Aorta (tissue), 5 donors: Measurements from ENCODE around the gene STXBP5. TPM values are rescaled to one million over a fixed set of nuclear protein-coding genes. Genes with fewer than 3 reads are reported as not detected.
A peak's percentile ranks its signal among the peaks of the same experiment; 100 is the strongest.

Experiments
- ATAC-seq: fragments of 200-7000 bp; cut with Tn5 transposase; one replicate; pipeline ENCODE4 v1.9.1; 2022; ENCODE audit warnings: moderate library complexity; ENCODE audit not compliant: low FRiP score
- DNase-seq, 2 donors: peaks; one replicate each; pipeline ENCODE4 v3.0.0-alpha.2; 2020
- H3K27ac ChIP-seq, 2 donors: one replicate each; pipeline ENCODE4 v1.5.1; 2013; ENCODE audit warnings: low read length in 2 of 2, mild to moderate bottlenecking in 2 of 2, moderate library complexity in 2 of 2, control low read depth in 1 of 2, inconsistent platforms in 1 of 2, low read depth in 1 of 2
- H3K27me3 ChIP-seq, 2 donors: one replicate each; pipeline ENCODE4 v1.6.1; 2013; ENCODE audit warnings: control low read depth in 1 of 2, low read length in 1 of 2, mild to moderate bottlenecking in 1 of 2, moderate library complexity in 1 of 2; ENCODE audit not compliant: insufficient read depth in 2 of 2, control insufficient read depth in 1 of 2
- H3K36me3 ChIP-seq, 2 donors: one replicate each; pipeline ENCODE4 v1.6.1; 2013; ENCODE audit warnings: control low read depth in 1 of 2, low read length in 1 of 2, mild to moderate bottlenecking in 1 of 2; ENCODE audit not compliant: insufficient read depth in 2 of 2, control insufficient read depth in 1 of 2
- H3K4me1 ChIP-seq, 2 donors: one replicate each; pipeline ENCODE4 v1.6.1; 2013; ENCODE audit warnings: low read length in 2 of 2, control low read depth in 1 of 2, mild to moderate bottlenecking in 1 of 2, moderate library complexity in 1 of 2; ENCODE audit not compliant: insufficient read depth in 2 of 2, control insufficient read depth in 1 of 2
- H3K4me3 ChIP-seq, 2 donors: one replicate each; pipeline ENCODE4 v1.5.1; 2013; ENCODE audit warnings: low read length in 2 of 2, control low read depth in 1 of 2, mild to moderate bottlenecking in 1 of 2
- H3K9me3 ChIP-seq: one replicate; pipeline ENCODE4 v1.6.1; 2013; ENCODE audit warnings: mild to moderate bottlenecking, low read length; ENCODE audit not compliant: control insufficient read depth
- WGBS, 2 donors: extraction: QIAGEN DNeasy Blood & Tissue Kit; methylation state at CpG; one replicate each; pipeline ENCODE4 v1.1.7; 2013; 5-methylcytosine and 5-hydroxymethylcytosine counted together
- intact Hi-C, 2 donors: fragments of 100-400 bp; cut with DNase I; formaldehyde crosslinking; loops; one replicate each; pipeline versions ENCODE4 v1.14.2 to v1.15.0; 2022
- polyA plus RNA-seq, 2 donors: library from polyadenylated mRNA; stranded (reverse); fragments of 200-250 nt; gene quantifications; one replicate each; pipeline ENCODE4 v1.2.3, GENCODE V29; 2013
- total RNA-seq, 2 donors: library from RNA; stranded (reverse); fragmentation: NEBNext Ultra II Directional; extraction: Animal tissue kit (Norgen Biotek cat#: 25700); gene quantifications; one replicate each; pipeline ENCODE4 v1.2.1, GENCODE V29; 2021
- donor health status: healthy with polysubstance abuse.
- donor health status: Bipolar disorder and iron deficiency.
- donor health status: DM: no; HTN: no; CAD: no.
- donor health status: DM: no; HTN: no; CAD: no.
- donor health status: DM: yes; HTN: yes; CAD: no.

Gene STXBP5
- total and polyA plus RNA-seq, 4 donors, result 7.1 to 28.9 (median 19.9) TPM

DNA sequence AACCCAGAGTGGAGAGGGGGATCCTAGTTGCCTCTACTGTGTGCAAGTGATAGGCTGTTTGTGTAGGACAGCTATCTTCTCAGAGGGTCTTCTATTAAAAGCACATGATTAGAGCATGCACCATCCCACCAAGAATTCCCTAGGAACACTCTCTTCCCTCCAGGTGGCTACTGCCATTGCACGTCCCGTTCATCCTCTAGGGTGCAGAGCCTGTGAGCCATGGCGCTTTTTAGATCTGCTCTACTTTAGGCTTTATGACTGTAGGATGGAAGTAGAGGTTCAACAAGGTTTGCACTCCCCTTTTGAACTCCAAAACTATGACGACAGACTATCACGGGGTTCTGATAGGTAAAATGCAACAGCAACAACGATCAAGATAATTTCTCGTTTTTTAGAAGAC lies 213.7 kb downstream of the STXBP5 start:
- WGBS, 2 donors, result 85 to 89% methylated on average over 7 of the region's 7 CpGs
- no peaks in the 10 kb centered on the region for H3K9me3 ChIP-seq
- no peaks in the 10 kb centered on the region for H3K27me3 ChIP-seq
- H3K27ac ChIP-seq, result no peak overlapping the region
- DNase-seq (no peak), ATAC-seq (no peak)
- intact Hi-C loops, result no loop called here
- no peaks in the 10 kb centered on the region for H3K36me3 ChIP-seq
- no peak overlapping the region for H3K4me3 ChIP-seq
- H3K4me1 ChIP-seq, result no peaks in the 10 kb centered on the region

DNA sequence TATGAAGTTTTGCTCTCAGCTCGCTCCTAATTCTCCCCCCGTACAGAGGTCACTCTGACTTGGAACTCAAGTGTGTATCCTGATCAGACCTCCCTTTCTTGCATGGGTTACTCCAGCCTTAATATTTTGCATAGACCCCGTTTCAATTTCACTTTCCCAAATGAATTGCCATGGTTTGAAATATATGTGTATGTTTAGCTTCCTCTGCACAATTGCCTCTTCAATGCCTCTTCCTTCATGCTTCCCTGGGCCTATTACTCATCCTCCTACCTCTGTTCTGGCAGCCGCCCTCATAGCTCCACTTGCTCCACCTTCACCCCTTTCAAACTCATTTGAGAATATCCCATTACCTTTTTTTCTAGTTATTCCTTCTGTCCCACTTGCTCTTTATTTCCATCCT lies 214.3 kb downstream of the STXBP5 start:
- Histone ChIP-seq H3K27ac (no peak overlapping the region), H3K4me3 (no peak overlapping the region), H3K9me3 (no peaks in the 10 kb centered on the region), H3K27me3 (no peaks in the 10 kb centered on the region), H3K36me3 (no peaks in the 10 kb centered on the region), H3K4me1 (no peaks in the 10 kb centered on the region)
- intact Hi-C loops, result no loop called here
- ATAC-seq, result no peak
- 78 to 84% methylated on average over 4 of the region's 4 CpGs for WGBS, 2 donors
- no peak for DNase-seq

- DNase-seq (no peak), ATAC-seq (no peak)
- H3K4me1 ChIP-seq, result no peaks in the 10 kb centered on the region
- intact Hi-C loops, result no loop called here
- H3K9me3 ChIP-seq, result no peaks in the 10 kb centered on the region
- no peaks in the 10 kb centered on the region for H3K27me3 ChIP-seq
- no peaks in the 10 kb centered on the region for H3K36me3 ChIP-seq
- no peak overlapping the region for H3K27ac ChIP-seq
- H3K4me3 ChIP-seq, result no peak overlapping the region
Observed at GRCh38 chr6:147421903-147422302, 217.7 kb downstream of the STXBP5 start.

DNA sequence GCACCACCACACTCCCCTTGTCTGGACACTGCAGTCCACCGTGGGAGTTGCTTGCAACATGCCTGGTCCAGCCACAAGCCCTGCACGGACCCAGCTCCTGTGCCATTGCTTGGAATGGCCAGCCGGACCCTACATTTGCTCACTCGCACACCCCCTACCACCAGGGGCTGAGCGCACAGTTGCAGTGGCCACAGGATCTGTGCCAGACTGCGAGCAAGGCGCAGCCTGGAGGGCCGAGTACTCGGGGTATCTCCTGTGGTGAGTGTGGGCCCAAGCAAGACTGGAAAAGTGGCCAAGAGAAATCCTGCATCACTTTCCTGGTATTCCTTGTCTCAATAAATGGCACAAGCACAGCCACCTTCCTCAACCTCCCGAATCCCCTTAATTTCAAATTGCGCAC lies 218.9 kb downstream of the STXBP5 start:
- ATAC-seq (peak; percentile 50), DNase-seq (no peak)
- Histone ChIP-seq H3K27me3 (no peaks in the 10 kb centered on the region), H3K27ac (no peak overlapping the region), H3K9me3 (no peaks in the 10 kb centered on the region), H3K4me3 (no peak overlapping the region), H3K4me1 (no peaks in the 10 kb centered on the region), H3K36me3 (no peaks in the 10 kb centered on the region)
- intact Hi-C loops, result no loop called here
- 95% methylated on average over 11 of the region's 11 CpGs for WGBS, 2 donors

- no peaks in the 10 kb centered on the region for H3K4me1 ChIP-seq
- no peaks in the 10 kb centered on the region for H3K27me3 ChIP-seq
- 49 to 62% methylated on average over 3 of the region's 3 CpGs for WGBS, 2 donors
- no peak for DNase-seq
- no peak for ATAC-seq
- H3K4me3 ChIP-seq, result no peak overlapping the region
- intact Hi-C loops, result no loop called here
- H3K9me3 ChIP-seq, result no peaks in the 10 kb centered on the region
- no peaks in the 10 kb centered on the region for H3K36me3 ChIP-seq
- H3K27ac ChIP-seq, result no peak overlapping the region
Observed at GRCh38 chr6:147429794-147430193, 225.6 kb downstream of the STXBP5 start.

- ATAC-seq, result no peak
- intact Hi-C loops, result no loop called here
Observed at GRCh38 chr6:147430811-147431210, 226.6 kb downstream of the STXBP5 start.

DNA sequence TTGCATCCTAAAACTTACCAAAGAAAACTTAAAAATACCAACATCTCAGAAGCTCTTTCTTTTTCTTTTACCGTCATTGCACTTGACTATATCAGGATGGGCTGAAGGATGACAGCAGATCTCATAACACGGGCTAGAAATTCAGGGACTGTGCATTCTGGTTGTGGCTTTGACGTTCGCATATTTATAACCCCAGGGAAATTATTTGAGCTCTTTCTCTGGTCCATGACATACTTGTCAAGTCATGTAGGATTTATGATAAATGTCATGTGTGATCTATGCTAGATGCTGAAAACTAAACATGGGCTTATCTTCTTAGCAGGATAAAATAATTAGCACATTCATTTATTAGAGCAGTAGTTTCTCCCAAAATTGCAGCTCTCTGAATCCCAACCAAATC lies 229.9 kb downstream of the STXBP5 start:
- H3K27ac ChIP-seq, result no peak overlapping the region
- H3K4me3 ChIP-seq, result no peak overlapping the region
- 79 to 85% methylated on average over 4 of the region's 4 CpGs for WGBS, 2 donors
- no peaks in the 10 kb centered on the region for H3K36me3 ChIP-seq
- no peaks in the 10 kb centered on the region for H3K27me3 ChIP-seq
- H3K9me3 ChIP-seq, result no peaks in the 10 kb centered on the region
- no peak for ATAC-seq
- intact Hi-C loops, result no loop called here
- no peaks in the 10 kb centered on the region for H3K4me1 ChIP-seq
- no peak for DNase-seq

More at GRCh38 chr6:147430811-147431210, 226.6 kb downstream of the STXBP5 start:
- no peaks in the 10 kb centered on the region for H3K9me3 ChIP-seq
- no peak for DNase-seq
- WGBS, 2 donors, result 92% methylated on average over 2 of the region's 2 CpGs
- H3K27me3 ChIP-seq, result no peaks in the 10 kb centered on the region
- H3K4me3 ChIP-seq, result no peak overlapping the region
- H3K27ac ChIP-seq, result no peak overlapping the region
- H3K4me1 ChIP-seq, result no peaks in the 10 kb centered on the region
- no peaks in the 10 kb centered on the region for H3K36me3 ChIP-seq

DNA sequence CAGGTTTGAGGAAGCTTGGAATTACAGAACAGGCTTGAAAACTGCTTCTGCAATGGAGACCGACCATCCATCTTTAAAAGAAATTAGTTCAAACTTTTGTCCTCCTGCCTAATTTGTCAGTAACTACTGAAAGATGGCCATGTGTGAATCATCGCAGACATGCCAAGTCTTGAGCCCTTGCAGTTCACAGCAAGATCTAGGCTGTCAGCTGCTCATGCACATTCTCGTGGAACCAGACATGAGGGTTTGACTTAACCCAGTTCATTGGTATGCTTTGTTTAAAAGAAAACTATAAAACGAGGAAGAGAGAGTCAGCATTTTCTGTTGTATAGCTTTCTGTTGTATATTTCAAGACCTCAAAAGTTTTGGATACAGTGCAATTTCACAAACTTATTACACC lies 230.3 kb downstream of the STXBP5 start:
- intact Hi-C loops, result no loop called here
- no peaks in the 10 kb centered on the region for H3K27me3 ChIP-seq
- no peak for ATAC-seq
- H3K27ac ChIP-seq, result no peak overlapping the region
- no peaks in the 10 kb centered on the region for H3K9me3 ChIP-seq
- H3K36me3 ChIP-seq, result no peaks in the 10 kb centered on the region
- no peak for DNase-seq
- no peaks in the 10 kb centered on the region for H3K4me1 ChIP-seq
- 24 to 33% methylated on average over 4 of the region's 4 CpGs for WGBS, 2 donors
- H3K4me3 ChIP-seq, result no peak overlapping the region

- no peak overlapping the region for H3K4me3 ChIP-seq
- intact Hi-C loops, result no loop called here
- no peaks in the 10 kb centered on the region for H3K4me1 ChIP-seq
- no peak for ATAC-seq
- H3K36me3 ChIP-seq, result no peaks in the 10 kb centered on the region
- no peak for DNase-seq
- H3K9me3 ChIP-seq, result no peaks in the 10 kb centered on the region
- no peaks in the 10 kb centered on the region for H3K27me3 ChIP-seq
- WGBS, 2 donors, result 71 to 73% methylated on average over 3 of the region's 3 CpGs
- H3K27ac ChIP-seq, result no peak overlapping the region
Observed at GRCh38 chr6:147437615-147438014, 233.4 kb downstream of the STXBP5 start.
